DND-41 (cell line): Measurements from ENCODE around the gene KXD1.

ENCODE experiments used
- CTCF ChIP-seq: IDR thresholded peaks from 2 replicates; pipeline ENCODE4 v1.5.1; 2012; ENCODE audit warnings: borderline replicate concordance, low read length, moderate library complexity, mild to moderate bottlenecking; ENCODE audit not compliant: poor library complexity, severe bottlenecking; ENCODE audit errors: extremely low read depth
- EZH2 ChIP-seq: IDR thresholded peaks from 3 replicates; pipeline ENCODE4 v1.6.1; 2012; ENCODE audit warnings: borderline replicate concordance, low read depth, mild to moderate bottlenecking, moderate library complexity, low read length, inconsistent platforms; ENCODE audit not compliant: severe bottlenecking

DNA sequence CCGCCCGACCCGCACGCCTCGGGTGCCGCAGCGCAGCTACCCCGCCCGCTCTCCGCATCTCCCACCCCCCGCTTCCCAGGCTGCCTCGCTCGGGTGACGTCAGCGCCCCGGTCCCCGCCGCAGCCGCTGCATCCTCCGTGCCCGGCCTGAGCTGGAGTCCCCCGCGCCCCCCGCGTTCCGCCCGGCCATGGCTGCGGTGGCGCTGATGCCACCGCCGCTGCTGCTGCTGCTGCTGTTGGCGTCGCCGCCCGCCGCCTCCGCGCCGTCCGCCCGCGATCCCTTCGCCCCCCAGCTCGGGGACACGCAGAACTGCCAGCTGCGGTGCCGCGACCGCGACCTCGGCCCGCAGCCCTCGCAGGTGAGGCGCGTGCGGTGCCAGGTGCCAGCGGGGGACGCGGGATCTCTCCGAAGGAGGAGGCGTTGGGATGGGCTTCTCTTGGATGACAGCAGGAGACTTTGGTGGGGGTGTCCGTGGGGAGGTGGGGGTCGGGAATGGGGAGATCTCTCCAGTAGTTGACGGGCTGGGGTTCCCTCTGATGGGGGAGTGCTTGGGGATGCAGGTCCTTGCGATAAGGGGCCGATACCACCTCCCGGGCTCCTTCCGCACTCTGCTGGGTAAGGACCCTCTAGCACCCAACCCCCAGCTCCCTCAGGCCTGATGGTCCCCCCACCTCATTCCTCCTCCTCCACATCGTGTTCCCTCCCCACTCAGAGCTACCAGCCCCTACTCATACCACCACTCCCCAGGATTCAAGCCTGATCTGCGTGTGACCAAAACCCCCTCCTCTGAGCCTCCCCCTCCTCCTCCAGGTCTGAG lies 55.3 kb downstream of the KXD1 start, which contains the start of gene TMEM59L:
- TF ChIP-seq CTCF (no peak), EZH2 (peak; percentile 82)
